ENCODE data around the gene SCAMP5. TPM values are rescaled to one million over a fixed set of nuclear protein-coding genes. Genes with fewer than 3 reads are reported as not detected.
A peak's percentile ranks its signal among the peaks of the same experiment; 100 is the strongest.

SCAMP5 gene
- total and polyA plus RNA-seq, 2 of the 13 experiments (the other 11 are each of a cell fraction or from before 2014, with no cell fraction given), result 34.3 to 49.0 TPM

DNA sequence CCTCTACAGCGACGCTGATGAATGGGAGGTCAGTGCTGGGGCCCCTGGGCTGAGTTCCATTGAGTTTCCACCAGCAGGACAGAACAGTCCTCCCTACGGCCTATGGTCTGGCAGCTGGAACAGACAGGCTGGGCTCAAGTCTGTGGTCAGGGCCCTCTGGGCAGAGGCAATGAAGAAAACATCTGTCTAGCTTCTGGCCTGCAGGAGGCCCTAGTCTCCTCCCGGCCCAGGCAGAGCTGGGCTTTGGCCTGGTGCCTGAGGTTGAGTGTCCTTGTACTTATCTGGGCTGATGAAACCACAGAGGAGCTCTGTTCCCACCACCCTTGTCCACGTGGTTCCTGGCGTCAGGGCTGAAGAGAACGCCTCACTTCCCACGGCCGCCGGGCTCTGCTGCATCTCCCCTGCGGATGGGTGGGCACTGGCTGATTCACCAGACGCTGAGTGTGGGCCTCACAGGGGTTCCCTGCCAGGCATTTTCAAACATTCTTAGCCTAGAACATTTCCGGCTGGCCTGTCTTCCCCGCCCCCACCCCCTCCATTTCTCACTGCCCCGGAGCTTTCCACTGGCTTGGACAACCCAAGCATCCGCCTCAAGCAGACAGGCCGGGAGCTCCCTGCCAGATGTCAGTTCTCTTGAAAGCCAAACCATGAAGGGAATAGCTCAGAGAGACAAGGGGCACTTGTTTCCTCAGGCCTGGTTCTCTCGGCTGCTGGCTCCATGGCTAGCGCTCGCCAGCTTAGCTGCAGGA, 48.3 kb downstream of the SCAMP5 start (continued):
- TF ChIP-seq ZNF652 (CRISPR knock-in tag; IDR thresholded peaks at IDR 0.05; ENCODE audit: borderline replicate concordance, low read depth), result no peak
- no peak; the same call in 1 of the 2 replicates for TF ChIP-seq REPIN1 (CRISPR knock-in tag; IDR thresholded peaks at IDR 0.05; ENCODE audit: borderline replicate concordance, low read depth)
- no peak for TF ChIP-seq SYNCRIP (IDR thresholded peaks at IDR 0.05; ENCODE audit: insufficient read depth, low read depth, low read length)
- no peak for TF ChIP-seq SRSF1 (optimal IDR thresholded peaks at IDR 0.05; ENCODE audit: low read depth, low read length)
- no peak for TF ChIP-seq MEIS1 (CRISPR knock-in tag; IDR thresholded peaks at IDR 0.05; ENCODE audit: borderline replicate concordance)
- 0 out of 2 replicates have a peak, but pooled peaks have one; percentile 50 for TF ChIP-seq TSC22D2 (CRISPR knock-in tag; IDR thresholded peaks at IDR 0.05; ENCODE audit: borderline replicate concordance)
- TF ChIP-seq, protein P1, sequence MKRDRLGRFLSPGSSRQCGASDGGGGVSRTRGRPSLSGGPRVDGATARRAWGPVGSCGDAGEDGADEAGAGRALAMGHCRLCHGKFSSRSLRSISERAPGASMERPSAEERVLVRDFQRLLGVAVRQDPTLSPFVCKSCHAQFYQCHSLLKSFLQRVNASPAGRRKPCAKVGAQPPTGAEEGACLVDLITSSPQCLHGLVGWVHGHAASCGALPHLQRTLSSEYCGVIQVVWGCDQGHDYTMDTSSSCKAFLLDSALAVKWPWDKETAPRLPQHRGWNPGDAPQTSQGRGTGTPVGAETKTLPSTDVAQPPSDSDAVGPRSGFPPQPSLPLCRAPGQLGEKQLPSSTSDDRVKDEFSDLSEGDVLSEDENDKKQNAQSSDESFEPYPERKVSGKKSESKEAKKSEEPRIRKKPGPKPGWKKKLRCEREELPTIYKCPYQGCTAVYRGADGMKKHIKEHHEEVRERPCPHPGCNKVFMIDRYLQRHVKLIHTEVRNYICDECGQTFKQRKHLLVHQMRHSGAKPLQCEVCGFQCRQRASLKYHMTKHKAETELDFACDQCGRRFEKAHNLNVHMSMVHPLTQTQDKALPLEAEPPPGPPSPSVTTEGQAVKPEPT (CRISPR knock-in tag; IDR thresholded peaks at IDR 0.05; ENCODE audit: low read depth), result no peak
- no peak for TF ChIP-seq EED (CRISPR knock-in tag; IDR thresholded peaks at IDR 0.05)
- 0 out of 2 replicates have a peak, but pooled peaks have one; percentile 69 for TF ChIP-seq ZBTB8A (CRISPR knock-in tag; IDR thresholded peaks at IDR 0.05; ENCODE audit: borderline replicate concordance, low read depth)
- TF ChIP-seq FOXK2 (IDR thresholded peaks at IDR 0.05), result no peak
- TF ChIP-seq, protein P2, sequence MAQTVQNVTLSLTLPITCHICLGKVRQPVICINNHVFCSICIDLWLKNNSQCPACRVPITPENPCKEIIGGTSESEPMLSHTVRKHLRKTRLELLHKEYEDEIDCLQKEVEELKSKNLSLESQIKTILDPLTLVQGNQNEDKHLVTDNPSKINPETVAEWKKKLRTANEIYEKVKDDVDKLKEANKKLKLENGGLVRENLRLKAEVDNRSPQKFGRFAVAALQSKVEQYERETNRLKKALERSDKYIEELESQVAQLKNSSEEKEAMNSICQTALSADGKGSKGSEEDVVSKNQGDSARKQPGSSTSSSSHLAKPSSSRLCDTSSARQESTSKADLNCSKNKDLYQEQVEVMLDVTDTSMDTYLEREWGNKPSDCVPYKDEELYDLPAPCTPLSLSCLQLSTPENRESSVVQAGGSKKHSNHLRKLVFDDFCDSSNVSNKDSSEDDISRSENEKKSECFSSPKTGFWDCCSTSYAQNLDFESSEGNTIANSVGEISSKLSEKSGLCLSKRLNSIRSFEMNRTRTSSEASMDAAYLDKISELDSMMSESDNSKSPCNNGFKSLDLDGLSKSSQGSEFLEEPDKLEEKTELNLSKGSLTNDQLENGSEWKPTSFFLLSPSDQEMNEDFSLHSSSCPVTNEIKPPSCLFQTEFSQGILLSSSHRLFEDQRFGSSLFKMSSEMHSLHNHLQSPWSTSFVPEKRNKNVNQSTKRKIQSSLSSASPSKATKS (CRISPR knock-in tag; IDR thresholded peaks at IDR 0.05), result no peak
- no peak for TF ChIP-seq SCMH1 (CRISPR knock-in tag; IDR thresholded peaks at IDR 0.05; ENCODE audit: borderline replicate concordance)
- no peak for TF ChIP-seq NR3C1 (CRISPR knock-in tag; IDR thresholded peaks at IDR 0.05)
- TF ChIP-seq, protein P3, sequence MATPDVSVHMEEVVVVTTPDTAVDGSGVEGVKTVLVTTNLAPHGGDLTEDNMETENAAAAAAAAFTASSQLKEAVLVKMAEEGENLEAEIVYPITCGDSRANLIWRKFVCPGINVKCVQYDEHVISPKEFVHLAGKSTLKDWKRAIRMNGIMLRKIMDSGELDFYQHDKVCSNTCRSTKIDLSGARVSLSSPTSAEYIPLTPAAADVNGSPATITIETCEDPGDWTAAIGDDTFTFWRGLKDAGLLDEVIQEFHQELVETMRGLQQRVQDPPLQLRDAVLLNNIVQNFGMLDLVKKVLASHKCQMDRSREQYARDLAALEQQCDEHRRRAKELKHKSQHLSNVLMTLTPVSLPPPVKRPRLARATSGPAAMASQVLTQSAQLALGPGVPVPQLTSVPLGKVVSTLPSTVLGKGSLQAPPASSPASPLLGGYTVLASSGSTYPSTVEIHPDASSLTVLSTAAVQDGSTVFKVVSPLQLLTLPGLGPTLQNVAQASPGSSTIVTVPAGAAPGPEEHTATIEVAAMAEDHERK (CRISPR knock-in tag; IDR thresholded peaks at IDR 0.05; ENCODE audit: low read depth), result no peak
- TF ChIP-seq ZFX (CRISPR knock-in tag; IDR thresholded peaks at IDR 0.05; ENCODE audit: low read depth), result peak; percentile 71
- TF ChIP-seq, protein P4, sequence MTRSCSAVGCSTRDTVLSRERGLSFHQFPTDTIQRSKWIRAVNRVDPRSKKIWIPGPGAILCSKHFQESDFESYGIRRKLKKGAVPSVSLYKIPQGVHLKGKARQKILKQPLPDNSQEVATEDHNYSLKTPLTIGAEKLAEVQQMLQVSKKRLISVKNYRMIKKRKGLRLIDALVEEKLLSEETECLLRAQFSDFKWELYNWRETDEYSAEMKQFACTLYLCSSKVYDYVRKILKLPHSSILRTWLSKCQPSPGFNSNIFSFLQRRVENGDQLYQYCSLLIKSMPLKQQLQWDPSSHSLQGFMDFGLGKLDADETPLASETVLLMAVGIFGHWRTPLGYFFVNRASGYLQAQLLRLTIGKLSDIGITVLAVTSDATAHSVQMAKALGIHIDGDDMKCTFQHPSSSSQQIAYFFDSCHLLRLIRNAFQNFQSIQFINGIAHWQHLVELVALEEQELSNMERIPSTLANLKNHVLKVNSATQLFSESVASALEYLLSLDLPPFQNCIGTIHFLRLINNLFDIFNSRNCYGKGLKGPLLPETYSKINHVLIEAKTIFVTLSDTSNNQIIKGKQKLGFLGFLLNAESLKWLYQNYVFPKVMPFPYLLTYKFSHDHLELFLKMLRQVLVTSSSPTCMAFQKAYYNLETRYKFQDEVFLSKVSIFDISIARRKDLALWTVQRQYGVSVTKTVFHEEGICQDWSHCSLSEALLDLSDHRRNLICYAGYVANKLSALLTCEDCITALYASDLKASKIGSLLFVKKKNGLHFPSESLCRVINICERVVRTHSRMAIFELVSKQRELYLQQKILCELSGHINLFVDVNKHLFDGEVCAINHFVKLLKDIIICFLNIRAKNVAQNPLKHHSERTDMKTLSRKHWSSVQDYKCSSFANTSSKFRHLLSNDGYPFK (CRISPR knock-in tag; IDR thresholded peaks at IDR 0.05; ENCODE audit: borderline replicate concordance), result peak; percentile 71; the same call in 1 of the 2 replicates
- TF ChIP-seq ZFP90 (CRISPR knock-in tag; IDR thresholded peaks at IDR 0.05; ENCODE audit: borderline replicate concordance), result 0 out of 2 replicates have a peak, but pooled peaks have one; percentile 59
- peak; percentile 68 for TF ChIP-seq U2AF1 (optimal IDR thresholded peaks at IDR 0.05; ENCODE audit: low read depth, low read length)
- peak; percentile 70 for TF ChIP-seq TEAD3 (CRISPR knock-in tag; optimal IDR thresholded peaks at IDR 0.05; ENCODE audit: borderline replicate concordance)

Measured in HepG2 (cell line).